Glomerular endothelial cell (primary cell): ENCODE results near the gene RAPGEF1. TPM values are rescaled to one million over a fixed set of nuclear protein-coding genes. Genes with fewer than 3 reads are reported as not detected.

Experiments used
- DNase-seq: peaks from one replicate; pipeline ENCODE4 v3.0.0-alpha.2; 2011; ENCODE audit warnings: low read depth, low spot score; ENCODE audit errors: extremely low read depth
- total RNA-seq: library from RNA; depleted of rRNA; stranded (reverse); fragments of >200 nt; gene quantifications from 2 replicates; pipeline ENCODE4 v1.2.3, GENCODE V29; 2015

The RAPGEF1 gene
- total RNA-seq, 1 donor from 2014 or later = 102 TPM

GRCh38 chr9:131748411-131748955, 8.6 kb upstream of the RAPGEF1 start:
- DNase-seq = no peak

GRCh38 chr9:131747352-131747751, 7.5 kb upstream of the RAPGEF1 start:
- DNase-seq = no peak

GRCh38 chr9:131745610-131746009, 5.7 kb upstream of the RAPGEF1 start:
- DNase-seq = no peak

- DNase-seq = no peak
These were observed 4.9 kb upstream of the RAPGEF1 start for GRCh38 chr9:131744720-131745201.

- no peak for DNase-seq
These were observed 4.4 kb upstream of the RAPGEF1 start for GRCh38 chr9:131744171-131744719.

GRCh38 chr9:131743501-131743900, 3.6 kb upstream of the RAPGEF1 start:
- DNase-seq = no peak

- no peak for DNase-seq
These were observed 3.2 kb upstream of the RAPGEF1 start for GRCh38 chr9:131743096-131743495.

GRCh38 chr9:131740898-131741297, 1.0 kb upstream of the RAPGEF1 start:
- DNase-seq = no peak

GRCh38 chr9:131739133-131739958, 530 bp downstream of the RAPGEF1 start:
- no peak for DNase-seq

GRCh38 chr9:131738293-131739132, 1.4 kb downstream of the RAPGEF1 start:
- no peak for DNase-seq

GRCh38 chr9:131737426-131737825, 2.5 kb downstream of the RAPGEF1 start:
- no peak for DNase-seq

GRCh38 chr9:131736431-131736830, 3.4 kb downstream of the RAPGEF1 start:
- no peak for DNase-seq

GRCh38 chr9:131735238-131736128, 4.4 kb downstream of the RAPGEF1 start:
- DNase-seq = no peak

GRCh38 chr9:131734781-131735180, 5.1 kb downstream of the RAPGEF1 start:
- DNase-seq = no peak

GRCh38 chr9:131734165-131734610, 5.7 kb downstream of the RAPGEF1 start:
- DNase-seq = no peak

GRCh38 chr9:131733541-131734061, 6.3 kb downstream of the RAPGEF1 start:
- peak; percentile 83 for DNase-seq

GRCh38 chr9:131732636-131733289, 7.1 kb downstream of the RAPGEF1 start:
- no peak for DNase-seq

GRCh38 chr9:131732061-131732526, 7.8 kb downstream of the RAPGEF1 start:
- no peak for DNase-seq

- DNase-seq = no peak
These were observed 8.2 kb downstream of the RAPGEF1 start for GRCh38 chr9:131731644-131732043.
